H54 (cell line): ENCODE measurements around the gene THSD4.

Experiments used
- DNase-seq: peaks from one replicate; pipeline ENCODE4 v3.0.0; 2011; ENCODE audit warnings: low spot score, mixed read lengths; ENCODE audit not compliant: insufficient read length
- FAIRE-seq: peaks from 3 replicates; lab custom pipeline; 2011; peaks lifted over from hg19 to GRCh38; lab: Jason Lieb, UNC
- POLR2A ChIP-seq: IDR thresholded peaks from 2 replicates; pipeline ENCODE4 v1.6.1; 2011; ENCODE audit warnings: low read depth, mild to moderate bottlenecking, low read length

Gene THSD4

GRCh38 chr15:71237456-71238188 is 122.4 kb downstream of the THSD4 start:
- DNase-seq (peak; percentile 86), FAIRE-seq (peak; percentile 87)
- no peak for TF ChIP-seq POLR2A

- no peak for FAIRE-seq
Observed at GRCh38 chr15:71238926-71239325, 123.7 kb downstream of the THSD4 start.

DNA sequence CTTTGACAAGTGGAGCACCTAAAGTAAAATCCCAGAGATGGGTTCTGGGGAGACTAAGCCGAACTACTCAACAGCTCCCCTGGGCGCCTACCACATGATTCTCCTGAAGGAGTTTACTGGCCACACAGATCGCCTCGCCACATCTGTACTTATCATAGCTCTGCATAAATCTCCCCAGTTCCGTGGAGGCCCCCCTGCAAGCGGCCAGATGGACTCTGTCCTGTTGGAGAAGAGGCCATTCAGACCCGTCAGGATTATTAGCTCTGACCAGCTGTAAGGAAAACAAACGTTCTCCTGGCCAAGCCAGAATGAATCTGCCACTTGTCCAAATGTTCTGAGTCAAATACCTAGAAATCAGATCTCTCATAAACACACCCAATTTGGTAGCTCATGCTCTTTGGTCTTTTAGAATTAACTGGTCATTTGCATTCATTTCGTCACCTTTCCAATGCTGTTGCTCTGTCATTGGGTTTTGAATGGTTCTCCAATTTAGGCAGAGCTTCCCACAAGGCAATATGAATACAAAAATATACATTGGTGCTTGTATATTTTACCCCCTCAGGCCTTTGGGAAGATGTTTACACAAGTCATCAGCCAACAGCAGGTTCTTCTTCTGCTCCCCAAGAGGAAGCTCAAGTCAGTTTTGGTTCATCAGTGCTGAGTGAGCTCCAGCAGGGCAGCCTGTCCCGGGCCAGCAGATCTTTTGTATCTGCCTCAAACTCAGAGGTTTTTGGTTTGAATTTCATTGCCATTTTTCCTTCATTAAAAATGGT is 124.5 kb downstream of the THSD4 start:
- no peak for TF ChIP-seq POLR2A
- FAIRE-seq, result no peak
- no peak for DNase-seq

More at GRCh38 chr15:71238926-71239325, 123.7 kb downstream of the THSD4 start:
- DNase-seq, result no peak
- TF ChIP-seq POLR2A, result no peak

- TF ChIP-seq POLR2A, result no peak
- DNase-seq (no peak), FAIRE-seq (no peak)
Observed at GRCh38 chr15:71242292-71242691, 127.0 kb downstream of the THSD4 start.

GRCh38 chr15:71244250-71244649 is 129.0 kb downstream of the THSD4 start:
- no peak for TF ChIP-seq POLR2A
- no peak for DNase-seq
- no peak for FAIRE-seq

- TF ChIP-seq POLR2A, result no peak
- no peak for DNase-seq
- FAIRE-seq, result no peak
Observed at GRCh38 chr15:71245588-71245987, 130.3 kb downstream of the THSD4 start.

- no peak for FAIRE-seq
Observed at GRCh38 chr15:71248386-71248785, 133.1 kb downstream of the THSD4 start.

GRCh38 chr15:71249986-71250385 is 134.7 kb downstream of the THSD4 start:
- DNase-seq (no peak), FAIRE-seq (no peak)
- TF ChIP-seq POLR2A, result no peak

More at GRCh38 chr15:71248386-71248785, 133.1 kb downstream of the THSD4 start:
- no peak for TF ChIP-seq POLR2A
- no peak for DNase-seq

- FAIRE-seq, result no peak
- DNase-seq, result no peak
- TF ChIP-seq POLR2A, result no peak
Observed at GRCh38 chr15:71250936-71251583, 135.8 kb downstream of the THSD4 start.

DNA sequence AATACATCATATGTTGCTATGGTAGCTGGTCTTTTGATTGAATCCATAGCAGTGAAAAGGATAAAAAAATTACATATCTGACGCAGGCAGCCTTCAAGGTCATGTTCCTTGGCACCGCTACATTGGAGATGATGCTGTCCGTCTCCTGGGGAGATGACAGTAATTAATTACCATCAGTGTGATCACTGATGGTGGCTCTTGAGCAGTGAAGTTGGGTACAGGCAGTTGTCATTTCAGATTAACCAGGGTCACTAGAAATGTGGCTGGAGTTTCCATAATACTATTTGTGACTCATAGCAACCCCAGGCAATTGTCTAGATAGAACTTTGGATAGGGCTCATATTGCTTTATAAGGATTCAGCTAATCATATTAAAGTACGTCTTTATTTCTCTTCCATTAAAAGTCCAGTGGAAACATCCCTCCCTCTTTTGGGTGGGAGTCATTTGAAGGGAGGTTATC is 136.3 kb downstream of the THSD4 start:
- DNase-seq, result no peak
- no peak for TF ChIP-seq POLR2A
- no peak for FAIRE-seq

GRCh38 chr15:71252044-71252739 is 136.9 kb downstream of the THSD4 start:
- DNase-seq (no peak), FAIRE-seq (no peak)
- TF ChIP-seq POLR2A, result no peak

- no peak for TF ChIP-seq POLR2A
- FAIRE-seq (no peak), DNase-seq (no peak)
Observed at GRCh38 chr15:71252740-71253047, 137.4 kb downstream of the THSD4 start.

DNA sequence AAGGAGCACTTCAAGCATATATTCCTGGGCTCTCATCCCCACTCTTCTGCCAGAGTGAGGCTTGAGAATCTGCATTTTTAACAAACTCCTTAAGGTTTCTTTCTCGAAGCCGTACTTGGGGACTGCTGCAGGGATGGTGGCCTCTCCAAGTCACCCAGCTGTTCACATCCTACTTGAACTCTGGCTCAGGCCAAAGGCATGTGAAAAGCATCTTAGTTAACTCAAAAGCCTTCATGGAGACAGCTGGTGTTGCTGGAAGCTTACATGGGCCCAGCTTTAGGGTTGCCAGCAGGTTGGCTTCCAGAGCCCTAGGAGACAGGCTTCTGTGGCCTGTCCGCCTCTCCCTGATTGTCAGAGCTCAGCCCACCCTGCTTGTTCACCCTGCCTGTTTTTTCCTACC is 139.2 kb downstream of the THSD4 start:
- no peak for FAIRE-seq
- no peak for DNase-seq
- TF ChIP-seq POLR2A, result no peak
